A673 (cell line): Measurements from ENCODE around the gene ITSN1. TPM values are rescaled to one million over a fixed set of nuclear protein-coding genes. Genes with fewer than 3 reads are reported as not detected.

Experiments used
- BruUV-seq: library from RNA; stranded (reverse); fragments of 400-500 nt; replicated peaks from 2 replicates; lab custom pipeline; 2021; lab: Mats Ljungman, UMichigan
- CTCF ChIA-PET: fragments of 300-600 bp; sonication (Branson Sonifier 250); formaldehyde crosslinking; loops from one replicate; lab custom pipeline; 2022; ENCODE audit warnings: antibody characterized with exemption; lab: Charles Lee
- POLR2A ChIA-PET: fragments of 300-600 bp; sonication (Branson Sonifier 250); formaldehyde crosslinking; loops from one replicate; lab custom pipeline; 2022; ENCODE audit warnings: antibody characterized with exemption; ENCODE audit not compliant: low non-redundant PET; lab: Charles Lee
- DNase-seq: peaks from one replicate; pipeline ENCODE4 v3.0.0-alpha.2; 2015; ENCODE audit warnings: low spot score
- H3K27ac ChIP-seq: fragments of 200-600 bp; sonication (generic); 2 replicates; pipeline ENCODE4 v1.5.1; 2016; ENCODE audit warnings: mixed run types, low read depth, mild to moderate bottlenecking, mixed read lengths, antibody characterized with exemption, low read length; ENCODE audit not compliant: poor library complexity, severe bottlenecking
- H3K27me3 ChIP-seq: fragments of 200-600 bp; sonication (generic); replicated peaks from 2 replicates; pipeline ENCODE4 v1.6.1; 2017; ENCODE audit warnings: mixed run types, low read depth, mild to moderate bottlenecking, mixed read lengths, antibody characterized with exemption, low read length; ENCODE audit not compliant: insufficient read depth, poor library complexity
- H3K36me3 ChIP-seq: fragments of 200-600 bp; sonication (generic); 2 replicates; pipeline ENCODE4 v1.6.1; 2016; ENCODE audit warnings: mixed run types, mild to moderate bottlenecking, mixed read lengths, antibody characterized with exemption, low read length; ENCODE audit not compliant: insufficient read depth, poor library complexity, severe bottlenecking
- H3K4me1 ChIP-seq: fragments of 200-600 bp; sonication (generic); 2 replicates; pipeline ENCODE4 v1.6.1; 2017; ENCODE audit warnings: mixed run types, mild to moderate bottlenecking, mixed read lengths, antibody characterized with exemption, low read length; ENCODE audit not compliant: insufficient read depth, poor library complexity, severe bottlenecking
- H3K4me3 ChIP-seq: fragments of 200-600 bp; sonication (generic); 2 replicates; pipeline ENCODE4 v1.5.1; 2016; ENCODE audit warnings: low read depth, mixed run types, mild to moderate bottlenecking, mixed read lengths, low read length; ENCODE audit not compliant: poor library complexity, severe bottlenecking
- H3K9me3 ChIP-seq: fragments of 200-600 bp; sonication (generic); 2 replicates; pipeline ENCODE4 v1.6.1; 2016; ENCODE audit warnings: mixed run types, low read depth, mild to moderate bottlenecking, mixed read lengths, antibody characterized with exemption, low read length; ENCODE audit not compliant: poor library complexity, severe bottlenecking
- EZH2 ChIP-seq: fragments of 200-600 bp; sonication (generic); IDR thresholded peaks from 2 replicates; pipeline ENCODE4 v1.6.1; 2017; ENCODE audit warnings: borderline replicate concordance, low read depth, mild to moderate bottlenecking, mixed read lengths, antibody characterized with exemption, low read length; ENCODE audit not compliant: poor library complexity, severe bottlenecking
- intact Hi-C: fragments of 100-400 bp; cut with micrococcal nuclease; formaldehyde crosslinking; loops from one replicate; pipeline ENCODE4 v1.10.0; 2022; ENCODE audit not compliant: unreplicated experiment
- total RNA-seq: library from RNA; stranded (reverse); gene quantifications from 2 replicates; pipeline ENCODE4 v1.2.3, GENCODE V29; 2021
- TF ChIP-seq, protein P1 (sequence below): fragments of 300-800, 200-600 bp; sonication (generic); conservative IDR thresholded peaks from 2 replicates; pipeline ENCODE4 v1.5.1; 2017; ENCODE audit warnings: low read depth, mild to moderate bottlenecking, antibody characterized with exemption, low read length, moderate library complexity, mixed read lengths

ITSN1 gene
- total RNA-seq, 1 experiment from 2014 or later = 54.2 TPM

DNA sequence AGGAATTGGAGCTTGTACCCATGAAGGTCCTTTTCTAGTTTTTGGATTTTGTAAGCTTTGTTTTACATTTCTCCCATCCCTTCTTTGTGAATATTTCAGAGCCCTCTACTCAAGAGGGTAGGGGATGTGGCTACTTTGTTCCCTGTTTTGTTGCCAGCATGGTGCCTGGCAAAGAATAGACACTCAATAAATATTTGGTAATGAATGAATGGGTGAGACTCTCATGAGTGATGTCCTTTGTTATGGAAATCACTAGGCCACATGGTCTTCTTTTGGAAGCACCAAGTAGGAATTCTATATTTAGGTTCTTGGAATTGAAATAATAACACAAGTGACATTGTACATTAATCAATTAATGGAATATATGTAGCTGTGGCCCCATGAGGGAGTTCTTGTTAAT, 300.1 kb downstream of the ITSN1 start:
- intact Hi-C loops = no loop called here
- CTCF ChIA-PET = no interaction called here
- H3K27me3 ChIP-seq = no peaks in the 10 kb centered on the region
- POLR2A ChIA-PET = no interaction called here
- H3K4me3 ChIP-seq = no peak overlapping the region
- TF ChIP-seq EZH2 = no peak
- TF ChIP-seq, protein P1, sequence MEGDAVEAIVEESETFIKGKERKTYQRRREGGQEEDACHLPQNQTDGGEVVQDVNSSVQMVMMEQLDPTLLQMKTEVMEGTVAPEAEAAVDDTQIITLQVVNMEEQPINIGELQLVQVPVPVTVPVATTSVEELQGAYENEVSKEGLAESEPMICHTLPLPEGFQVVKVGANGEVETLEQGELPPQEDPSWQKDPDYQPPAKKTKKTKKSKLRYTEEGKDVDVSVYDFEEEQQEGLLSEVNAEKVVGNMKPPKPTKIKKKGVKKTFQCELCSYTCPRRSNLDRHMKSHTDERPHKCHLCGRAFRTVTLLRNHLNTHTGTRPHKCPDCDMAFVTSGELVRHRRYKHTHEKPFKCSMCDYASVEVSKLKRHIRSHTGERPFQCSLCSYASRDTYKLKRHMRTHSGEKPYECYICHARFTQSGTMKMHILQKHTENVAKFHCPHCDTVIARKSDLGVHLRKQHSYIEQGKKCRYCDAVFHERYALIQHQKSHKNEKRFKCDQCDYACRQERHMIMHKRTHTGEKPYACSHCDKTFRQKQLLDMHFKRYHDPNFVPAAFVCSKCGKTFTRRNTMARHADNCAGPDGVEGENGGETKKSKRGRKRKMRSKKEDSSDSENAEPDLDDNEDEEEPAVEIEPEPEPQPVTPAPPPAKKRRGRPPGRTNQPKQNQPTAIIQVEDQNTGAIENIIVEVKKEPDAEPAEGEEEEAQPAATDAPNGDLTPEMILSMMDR = no peak
- H3K36me3 ChIP-seq = no peaks in the 10 kb centered on the region
- no TSS peak for BruUV-seq
- H3K4me1 ChIP-seq = peaks cover 3% of the 10 kb centered on the region
- no peak overlapping the region for H3K27ac ChIP-seq
- no peak for DNase-seq
- H3K9me3 ChIP-seq = no peaks in the 10 kb centered on the region

DNA sequence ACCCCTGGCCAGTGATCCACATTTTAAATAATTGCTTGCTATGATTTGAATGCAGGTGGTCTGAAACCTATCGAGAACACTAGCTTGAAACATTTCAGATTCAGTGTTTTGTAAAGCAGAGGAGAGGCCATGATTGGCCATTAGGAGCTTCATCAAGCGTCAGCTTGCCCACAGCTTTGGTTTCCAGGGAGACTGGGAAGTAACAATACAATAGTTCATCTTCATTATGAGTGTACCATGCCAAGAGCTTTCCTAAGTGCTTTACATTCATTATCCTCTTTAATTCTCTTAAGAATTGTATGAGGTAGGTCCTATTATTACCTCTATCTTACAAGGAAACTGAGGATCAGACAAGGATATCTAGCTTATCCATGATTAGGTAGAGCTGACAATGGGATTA, 301.0 kb downstream of the ITSN1 start:
- Histone ChIP-seq H3K27ac (no peak overlapping the region), H3K27me3 (no peaks in the 10 kb centered on the region), H3K36me3 (no peaks in the 10 kb centered on the region), H3K9me3 (no peaks in the 10 kb centered on the region), H3K4me1 (peaks cover 10% of the 10 kb centered on the region), H3K4me3 (no peak overlapping the region)
- POLR2A ChIA-PET = no interaction called here
- TF ChIP-seq EZH2 = no peak
- TF ChIP-seq, protein P1 = no peak
- intact Hi-C loops = no loop called here
- BruUV-seq = no TSS peak
- CTCF ChIA-PET = no interaction called here
- DNase-seq = no peak

DNA sequence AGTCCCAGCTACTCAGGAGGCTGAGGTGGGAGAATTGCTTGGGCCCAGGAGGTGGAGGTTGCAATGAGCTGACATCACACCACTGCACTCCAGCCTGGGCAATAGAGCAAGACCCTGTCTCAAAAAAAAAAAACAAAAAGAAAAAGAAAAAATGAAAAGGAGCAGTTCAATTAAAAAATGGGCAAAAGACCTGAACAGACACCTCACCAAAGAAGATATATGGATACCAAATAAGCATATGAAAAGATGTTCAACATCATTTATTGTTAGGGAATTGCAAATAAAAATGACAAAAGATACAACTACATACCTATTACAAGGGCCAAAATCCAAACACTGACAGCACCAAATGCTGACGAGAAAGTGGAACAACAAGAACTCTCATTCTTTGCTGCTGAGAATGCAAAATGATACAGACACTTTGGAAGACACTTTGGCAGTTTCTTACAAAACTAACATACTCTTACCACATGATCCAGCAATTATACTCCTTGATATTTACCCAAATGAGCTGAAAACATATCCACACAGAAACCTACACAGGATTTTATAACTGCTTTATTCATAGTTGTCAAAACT, 302.0 kb downstream of the ITSN1 start:
- intact Hi-C loops = no loop called here
- no peak for DNase-seq
- CTCF ChIA-PET = no interaction called here
- Histone ChIP-seq H3K27me3 (no peaks in the 10 kb centered on the region), H3K4me1 (peaks cover 16% of the 10 kb centered on the region), H3K27ac (no peak overlapping the region), H3K36me3 (no peaks in the 10 kb centered on the region), H3K9me3 (no peaks in the 10 kb centered on the region), H3K4me3 (no peak overlapping the region)
- BruUV-seq = no TSS peak
- TF ChIP-seq EZH2 = no peak
- TF ChIP-seq, protein P1 = no peak
- POLR2A ChIA-PET = no interaction called here
